ENCODE measurements around the gene SYDE1. TPM values are rescaled to one million over a fixed set of nuclear protein-coding genes. Genes with fewer than 3 reads are reported as not detected.
A peak's percentile ranks its signal among the peaks of the same experiment; 100 is the strongest.

Gene SYDE1
- total and polyA plus RNA-seq, 4 donors = 0.72 to 4.2 (median 3.7) TPM

GRCh38 chr19:15124572-15125231 is 17.5 kb downstream of the SYDE1 start:
- Histone ChIP-seq H3K27ac (ENCODE audit: low read depth in 1 of 2, low read length in 2 of 2) (peak overlapping the region; percentile 94 to 95), H3K9ac (ENCODE audit: low read depth in 1 of 2, low read length in 2 of 2) (peak overlapping the region; percentile 57 to 73), H3K4me1 (ENCODE audit: control insufficient read depth in 4 of 4, insufficient read depth in 4 of 4, low read length in 3 of 4) (peaks cover 0 to 21% (median 16%) of the 10 kb centered on the region in 4 donors), H3K9me3 (ENCODE audit: control insufficient read depth in 4 of 4, low read length in 3 of 4) (no peaks in the 10 kb centered on the region), H3K36me3 (ENCODE audit: control insufficient read depth in 4 of 4, insufficient read depth in 3 of 4, low read depth in 1 of 4, low read length in 3 of 4) (peaks cover 9 to 25% (median 11%) of the 10 kb centered on the region in 4 donors), H3K27me3 (ENCODE audit: control insufficient read depth in 4 of 4, insufficient read depth in 4 of 4, low read length in 3 of 4) (no peaks in the 10 kb centered on the region), H3K4me3 (ENCODE audit: low read depth in 1 of 3, low read length in 3 of 3) (peak overlapping the region; percentile 76 to 84 (median 83))
- 1% methylated on average over 33 of the region's 33 CpGs for WGBS
- peak; percentile 47 to 58 for TF ChIP-seq HNF4A (conservative IDR thresholded peaks at IDR 0.05)
- no peak for TF ChIP-seq ZBTB33 (IDR thresholded peaks at IDR 0.05)
- no peak for DNase-seq (ENCODE audit: low spot score)

- Histone ChIP-seq H3K27ac (ENCODE audit: low read depth in 1 of 2, low read length in 2 of 2) (peak overlapping the region; percentile 94 to 95), H3K9me3 (ENCODE audit: control insufficient read depth in 4 of 4, low read length in 3 of 4) (no peaks in the 10 kb centered on the region), H3K4me3 (ENCODE audit: low read depth in 1 of 3, low read length in 3 of 3) (peak overlapping the region; percentile 76 to 84 (median 83)), H3K27me3 (ENCODE audit: control insufficient read depth in 4 of 4, insufficient read depth in 4 of 4, low read length in 3 of 4) (no peaks in the 10 kb centered on the region), H3K4me1 (ENCODE audit: control insufficient read depth in 4 of 4, insufficient read depth in 4 of 4, low read length in 3 of 4) (peaks cover 0 to 21% (median 16%) of the 10 kb centered on the region in 4 donors), H3K36me3 (ENCODE audit: control insufficient read depth in 4 of 4, insufficient read depth in 3 of 4, low read depth in 1 of 4, low read length in 3 of 4) (peaks cover 3 to 17% (median 6%) of the 10 kb centered on the region in 4 donors), H3K9ac (ENCODE audit: low read depth in 1 of 2, low read length in 2 of 2) (peak overlapping the region; percentile 54 to 57)
- TF ChIP-seq REST (IDR thresholded peaks at IDR 0.05) (peak; percentile 56), HNF4A (conservative IDR thresholded peaks at IDR 0.05) (peak in 1 of 2 donors; percentile 18), FOXA2 (IDR thresholded peaks at IDR 0.05) (no peak), MAX (IDR thresholded peaks at IDR 0.05) (peak; percentile 64), JUND (IDR thresholded peaks at IDR 0.05) (peak in 1 of 2 donors; percentile 79), TAF1 (conservative IDR thresholded peaks at IDR 0.05) (no peak), FOXA1 (IDR thresholded peaks at IDR 0.05) (no peak), RXRA (IDR thresholded peaks at IDR 0.05) (peak; percentile 74 to 81), ATF3 (IDR thresholded peaks at IDR 0.05) (peak; percentile 4), ZBTB33 (IDR thresholded peaks at IDR 0.05) (peak; percentile 64), EGR1 (IDR thresholded peaks at IDR 0.05; ENCODE audit: low read depth in 2 of 2) (peak; percentile 76 to 82), HNF4G (IDR thresholded peaks at IDR 0.05) (no peak), GABPA (IDR thresholded peaks at IDR 0.05 in 1 of 2, conservative IDR thresholded peaks at IDR 0.05 in 1 of 2) (peak in 1 of 2 donors; percentile 64), SP1 (IDR thresholded peaks at IDR 0.05) (peak; percentile 83), YY1 (IDR thresholded peaks at IDR 0.05) (peak; percentile 88), CTCF (IDR thresholded peaks at IDR 0.05; ENCODE audit: low read depth, low read length, missing input control) (no peak), RAD21 (IDR thresholded peaks at IDR 0.05) (no peak), NR2F2 (IDR thresholded peaks at IDR 0.05) (peak; percentile 99)
- WGBS = under 1% methylated on average over 61 of the region's 61 CpGs
- peak; percentile 97 for DNase-seq (ENCODE audit: low spot score)
Measured at GRCh38 chr19:15125232-15126067, 18.2 kb downstream of the SYDE1 start.
